Astrocyte (in vitro differentiated cells and primary cell): ENCODE data around the gene CIITA. TPM values are rescaled to one million over a fixed set of nuclear protein-coding genes. Genes with fewer than 3 reads are reported as not detected.

Experiments used
- DNase-seq: peaks from one replicate; pipeline ENCODE4 v3.0.0-alpha.2; 2010; ENCODE audit warnings: low read depth
- FAIRE-seq: peaks from 2 replicates; lab custom pipeline; 2011; peaks lifted over from hg19 to GRCh38; lab: Jason Lieb, UNC
- H2AFZ ChIP-seq: 2 replicates; pipeline ENCODE4 v1.6.0; 2012; ENCODE audit warnings: low read depth, low read length, inconsistent platforms
- H3K27ac ChIP-seq: 2 replicates; pipeline ENCODE4 v1.5.1; 2011; ENCODE audit warnings: low read depth, low read length, inconsistent platforms
- H3K27me3 ChIP-seq: 2 replicates; pipeline ENCODE4 v1.6.0; 2011; ENCODE audit warnings: low read length, inconsistent platforms; ENCODE audit not compliant: insufficient read depth
- H3K36me3 ChIP-seq: 2 replicates; pipeline ENCODE4 v1.5.1; 2011; ENCODE audit warnings: low read length, inconsistent platforms; ENCODE audit not compliant: insufficient read depth
- H3K4me1 ChIP-seq: 2 replicates; pipeline ENCODE4 v1.5.1; 2011; ENCODE audit warnings: low read length, inconsistent platforms; ENCODE audit not compliant: insufficient read depth
- H3K4me2 ChIP-seq: 2 replicates; pipeline ENCODE4 v1.6.0; 2012; ENCODE audit warnings: low read length, inconsistent platforms
- H3K4me3 ChIP-seq: 2 replicates; pipeline ENCODE4 v1.5.1; 2011; ENCODE audit warnings: low read depth, mild to moderate bottlenecking, low read length, inconsistent platforms; ENCODE audit not compliant: insufficient read depth
- H3K79me2 ChIP-seq: 2 replicates; pipeline ENCODE4 v1.6.0; 2012; ENCODE audit warnings: mild to moderate bottlenecking, low read length, inconsistent platforms; ENCODE audit not compliant: insufficient read depth
- H3K9ac ChIP-seq: 2 replicates; pipeline ENCODE4 v1.6.0; 2012; ENCODE audit warnings: mild to moderate bottlenecking, low read length, inconsistent platforms
- H3K9me3 ChIP-seq: 2 replicates; pipeline ENCODE4 v1.5.1; 2012; ENCODE audit warnings: low read depth, mild to moderate bottlenecking, low read length, inconsistent platforms; ENCODE audit not compliant: insufficient read depth
- H4K20me1 ChIP-seq: 2 replicates; pipeline ENCODE4 v1.6.0; 2012; ENCODE audit warnings: low read length, inconsistent platforms; ENCODE audit not compliant: insufficient read depth
- H3K27ac Mint-ChIP-seq: one replicate; pipeline ENCODE4 v1.8.0; 2021; ENCODE audit warnings: mild to moderate bottlenecking, mixed read lengths; ENCODE audit not compliant: unreplicated experiment
- H3K27me3 Mint-ChIP-seq: one replicate; pipeline ENCODE4 v1.8.0; 2021; ENCODE audit warnings: low read depth, mixed read lengths; ENCODE audit not compliant: unreplicated experiment
- H3K36me3 Mint-ChIP-seq: one replicate; pipeline ENCODE4 v1.8.0; 2021; ENCODE audit warnings: low read depth, mixed read lengths; ENCODE audit not compliant: unreplicated experiment
- H3K4me1 Mint-ChIP-seq: one replicate; pipeline ENCODE4 v1.8.0; 2021; ENCODE audit warnings: low read depth, mixed read lengths; ENCODE audit not compliant: unreplicated experiment
- H3K4me3 Mint-ChIP-seq: one replicate; pipeline ENCODE4 v1.8.0; 2021; ENCODE audit warnings: mild to moderate bottlenecking, moderate library complexity, mixed read lengths; ENCODE audit not compliant: unreplicated experiment
- H3K9me3 Mint-ChIP-seq: one replicate; pipeline ENCODE4 v1.8.0; 2021; ENCODE audit warnings: mild to moderate bottlenecking, mixed read lengths; ENCODE audit not compliant: unreplicated experiment
- CTCF ChIP-seq: IDR thresholded peaks from 2 replicates; pipeline ENCODE4 v1.5.1; 2011; ENCODE audit warnings: low read depth, mild to moderate bottlenecking, inconsistent platforms, low read length, moderate library complexity; ENCODE audit not compliant: insufficient read depth
- EZH2 ChIP-seq: IDR thresholded peaks from 2 replicates; pipeline ENCODE4 v1.6.1; 2012; ENCODE audit warnings: mild to moderate bottlenecking, low read length, inconsistent platforms; ENCODE audit not compliant: insufficient read depth
- total RNA-seq: library from RNA; stranded (reverse); gene quantifications from 2 replicates; pipeline ENCODE4 v1.2.1, GENCODE V29; 2021

Gene CIITA
- total RNA-seq, 1 donor from 2014 or later, result not detected

GRCh38 chr16:10981697-10982216, 104.8 kb downstream of the CIITA start:
- DNase-seq, result no peak
- Mint-ChIP-seq H3K27ac (no peak overlapping the region), H3K27me3 (no peaks in the 10 kb centered on the region), H3K9me3 (no peaks in the 10 kb centered on the region), H3K4me3 (no peak overlapping the region), H3K4me1 (peaks cover 7% of the 10 kb centered on the region), H3K36me3 (peaks cover 23% of the 10 kb centered on the region)
- Histone ChIP-seq H3K27ac (no peak overlapping the region), H4K20me1 (no peaks in the 10 kb centered on the region), H3K79me2 (no peaks in the 10 kb centered on the region), H3K4me1 (peaks cover 5% of the 10 kb centered on the region), H3K36me3 (peaks cover 5% of the 10 kb centered on the region), H2AFZ (no peak overlapping the region), H3K9ac (no peak overlapping the region), H3K9me3 (no peaks in the 10 kb centered on the region), H3K27me3 (no peaks in the 10 kb centered on the region), H3K4me2 (no peak overlapping the region), H3K4me3 (no peak overlapping the region)
- TF ChIP-seq CTCF (peak; percentile 16), EZH2 (no peak)
- no peak for FAIRE-seq

DNA sequence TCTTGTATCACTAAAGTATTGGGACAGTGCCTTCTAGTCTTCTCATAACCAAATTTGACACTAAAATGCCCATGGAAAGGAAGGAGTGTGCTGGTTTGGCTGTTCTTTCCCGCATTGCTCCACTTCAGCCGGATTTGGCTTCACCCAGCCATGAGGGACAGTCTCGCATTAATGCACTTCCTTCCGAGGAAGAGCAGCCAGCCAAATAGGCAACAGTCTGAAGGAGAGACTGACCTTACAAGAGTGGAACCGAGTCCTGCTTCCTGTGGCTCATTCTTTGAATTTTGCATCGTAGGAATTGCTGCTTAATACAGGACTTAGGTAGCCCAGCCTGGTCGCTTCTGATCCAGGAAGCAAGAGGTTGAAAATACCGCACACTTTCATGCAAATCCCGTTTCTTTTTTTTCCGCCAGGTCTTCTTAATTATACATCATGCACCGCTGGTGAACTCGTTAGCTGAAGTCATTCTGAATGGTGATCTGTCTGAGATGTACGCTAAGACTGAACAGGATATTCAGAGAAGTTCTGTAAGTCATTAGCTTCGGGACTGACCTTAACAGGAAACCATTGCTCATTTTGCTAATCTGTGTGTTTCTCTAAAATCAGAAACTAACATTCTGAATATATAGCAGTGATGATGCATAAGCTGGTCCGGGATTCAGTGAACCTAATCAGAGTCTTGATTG, 105.6 kb downstream of the CIITA start:
- H3K4me2 ChIP-seq, result no peak overlapping the region
- H3K9ac ChIP-seq, result no peak overlapping the region
- no peaks in the 10 kb centered on the region for H4K20me1 ChIP-seq
- H3K36me3 ChIP-seq, result peaks cover 5% of the 10 kb centered on the region
- TF ChIP-seq CTCF (no peak), EZH2 (no peak)
- no peak overlapping the region for H3K27ac Mint-ChIP-seq
- peaks cover 8% of the 10 kb centered on the region for H3K4me1 Mint-ChIP-seq
- H3K9me3 Mint-ChIP-seq, result no peaks in the 10 kb centered on the region
- peaks cover 5% of the 10 kb centered on the region for H3K4me1 ChIP-seq
- no peak overlapping the region for H2AFZ ChIP-seq
- H3K27me3 Mint-ChIP-seq, result no peaks in the 10 kb centered on the region
- H3K9me3 ChIP-seq, result no peaks in the 10 kb centered on the region
- DNase-seq, result no peak
- no peaks in the 10 kb centered on the region for H3K27me3 ChIP-seq
- peaks cover 26% of the 10 kb centered on the region for H3K36me3 Mint-ChIP-seq
- no peak for FAIRE-seq
- H3K79me2 ChIP-seq, result no peaks in the 10 kb centered on the region
- H3K4me3 Mint-ChIP-seq, result no peak overlapping the region
- H3K27ac ChIP-seq, result no peak overlapping the region
- H3K4me3 ChIP-seq, result no peak overlapping the region

DNA sequence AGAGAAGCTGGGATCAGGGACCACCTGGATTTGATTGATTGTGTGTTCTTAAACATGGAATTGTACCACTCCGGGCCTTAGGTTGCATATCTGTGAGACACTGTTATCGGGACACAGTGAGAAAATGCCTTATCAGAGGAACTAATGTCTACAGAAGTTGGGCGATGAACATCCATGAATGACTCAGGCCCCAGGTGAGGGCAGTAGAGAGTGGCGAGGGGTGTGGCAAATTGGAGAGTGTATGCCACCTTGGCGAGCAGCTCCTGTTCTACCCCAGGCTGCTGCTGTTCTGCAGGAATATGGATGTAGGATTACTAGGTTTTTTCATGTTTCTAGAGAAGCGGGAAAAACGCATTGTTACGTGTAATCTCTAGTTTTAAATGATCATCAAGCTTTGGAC, 106.2 kb downstream of the CIITA start:
- H3K9me3 ChIP-seq, result no peaks in the 10 kb centered on the region
- Mint-ChIP-seq H3K4me3 (no peak overlapping the region), H3K4me1 (peaks cover 10% of the 10 kb centered on the region), H3K27me3 (no peaks in the 10 kb centered on the region), H3K36me3 (peaks cover 24% of the 10 kb centered on the region), H3K27ac (no peak overlapping the region), H3K9me3 (no peaks in the 10 kb centered on the region)
- H3K4me1 ChIP-seq, result peaks cover 5% of the 10 kb centered on the region
- no peak overlapping the region for H3K4me2 ChIP-seq
- TF ChIP-seq EZH2 (no peak), CTCF (no peak)
- H2AFZ ChIP-seq, result no peak overlapping the region
- no peaks in the 10 kb centered on the region for H3K27me3 ChIP-seq
- no peak overlapping the region for H3K4me3 ChIP-seq
- H3K79me2 ChIP-seq, result no peaks in the 10 kb centered on the region
- DNase-seq, result no peak
- FAIRE-seq, result no peak
- H3K36me3 ChIP-seq, result peaks cover 4% of the 10 kb centered on the region
- H3K27ac ChIP-seq, result no peak overlapping the region
- no peaks in the 10 kb centered on the region for H4K20me1 ChIP-seq
- no peak overlapping the region for H3K9ac ChIP-seq
